ENCODE results near the gene MYO3B.

The MYO3B gene

GRCh38 chr2:170696948-170697347, 519.0 kb downstream of the MYO3B start:
- DNase-seq (ENCODE audit: low spot score): no peak

GRCh38 chr2:170701011-170701410, 523.1 kb downstream of the MYO3B start:
- no peak for DNase-seq (ENCODE audit: low spot score)

- no peak for DNase-seq (ENCODE audit: low spot score)
These were observed 526.0 kb downstream of the MYO3B start for GRCh38 chr2:170703776-170704476.
